HG03095 (cell line): ENCODE results near the gene RASL10B.

Experiments used
- ATAC-seq: cut with Tn5 transposase; IDR thresholded peaks from one replicate; pipeline ENCODE4 v1.9.1; 2021; ENCODE audit warnings: moderate library complexity; ENCODE audit not compliant: unreplicated experiment

RASL10B gene

GRCh38 chr17:35716897-35717465 is 14.5 kb upstream of the RASL10B start:
- no peak for ATAC-seq

GRCh38 chr17:35717475-35717874 is 14.0 kb upstream of the RASL10B start:
- ATAC-seq, result no peak

GRCh38 chr17:35723735-35724134 is 7.7 kb upstream of the RASL10B start:
- no peak for ATAC-seq

GRCh38 chr17:35725058-35725457 is 6.4 kb upstream of the RASL10B start:
- ATAC-seq, result no peak

- no peak for ATAC-seq
These were observed 5.7 kb upstream of the RASL10B start for GRCh38 chr17:35725802-35726126.

GRCh38 chr17:35726127-35726952 is 5.1 kb upstream of the RASL10B start:
- ATAC-seq, result no peak

GRCh38 chr17:35726953-35727460 is 4.4 kb upstream of the RASL10B start:
- ATAC-seq, result no peak

GRCh38 chr17:35727635-35728034 is 3.8 kb upstream of the RASL10B start:
- no peak for ATAC-seq

- no peak for ATAC-seq
These were observed 2.9 kb upstream of the RASL10B start for GRCh38 chr17:35728551-35728950.

GRCh38 chr17:35729405-35729833 is 2.0 kb upstream of the RASL10B start:
- no peak for ATAC-seq

- ATAC-seq, result no peak
These were observed 936 bp upstream of the RASL10B start for GRCh38 chr17:35730400-35731005.

GRCh38 chr17:35731917-35732805 is 722 bp downstream of the RASL10B start:
- ATAC-seq, result no peak

- ATAC-seq, result no peak
These were observed 1.3 kb downstream of the RASL10B start for GRCh38 chr17:35732806-35733136.

GRCh38 chr17:35733366-35733765 is 1.9 kb downstream of the RASL10B start:
- ATAC-seq, result no peak

GRCh38 chr17:35734396-35734795 is 3.0 kb downstream of the RASL10B start:
- ATAC-seq, result no peak

GRCh38 chr17:35735036-35735805 is 3.8 kb downstream of the RASL10B start:
- no peak for ATAC-seq

GRCh38 chr17:35736236-35736635 is 4.8 kb downstream of the RASL10B start:
- ATAC-seq, result no peak

- no peak for ATAC-seq
These were observed 7.2 kb downstream of the RASL10B start for GRCh38 chr17:35738519-35739133.

GRCh38 chr17:35740216-35740615 is 8.8 kb downstream of the RASL10B start:
- ATAC-seq, result no peak
